Measurements from ENCODE around the gene BRD7. TPM values are rescaled to one million over a fixed set of nuclear protein-coding genes. Genes with fewer than 3 reads are reported as not detected.

BRD7 gene
- polyA plus RNA-seq, 3 donors = 11.4 to 33.0 (median 21.2) TPM

DNA sequence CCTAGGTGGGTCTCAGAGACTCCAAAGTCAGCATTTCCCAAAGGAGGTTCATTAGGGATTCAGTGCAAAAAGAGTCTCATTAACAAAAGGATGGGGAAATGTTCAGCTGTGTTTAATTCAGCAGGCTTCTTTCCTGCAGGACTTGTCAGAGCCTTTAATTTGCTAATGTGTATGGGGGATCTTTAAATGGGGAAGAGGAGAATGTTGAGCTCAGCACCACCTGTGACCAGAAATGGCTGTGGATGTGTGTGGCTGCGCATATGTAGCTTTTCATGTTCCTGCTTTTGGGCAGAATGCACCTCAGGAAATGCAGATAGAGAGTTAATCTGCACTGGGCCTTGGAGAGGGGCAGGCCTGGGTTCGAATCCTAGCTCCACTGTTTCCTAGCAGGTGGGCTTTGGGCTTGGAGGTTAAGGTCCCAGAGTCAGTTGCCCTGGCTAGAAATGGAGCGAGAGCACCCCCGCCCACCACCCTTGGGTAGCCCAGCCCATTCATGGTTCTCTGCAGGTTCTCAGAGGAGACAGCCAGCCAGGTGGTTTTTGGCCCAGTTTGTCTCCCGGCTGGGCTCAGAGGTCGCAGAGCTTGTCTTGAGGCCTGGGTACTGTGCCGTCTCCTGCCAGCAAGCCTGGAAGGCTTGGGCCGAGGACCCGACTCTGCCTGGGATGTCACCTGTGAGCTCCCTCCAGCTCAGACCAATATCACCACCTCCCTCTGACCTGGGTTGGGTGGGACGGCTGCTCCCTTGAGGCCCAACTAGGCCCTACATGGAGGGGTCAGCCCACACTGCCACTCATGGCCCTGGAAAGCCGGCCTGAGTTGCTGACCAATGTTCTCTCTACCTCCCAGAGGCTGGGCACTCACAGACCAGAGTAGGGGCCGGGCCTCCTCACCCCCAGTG, 93.1 kb downstream of the BRD7 start:
- Histone ChIP-seq H2AFZ (ENCODE audit: insufficient read depth, low read depth, low read length, poor library complexity, severe bottlenecking) (no peak overlapping the region), H3K9me3 (replicated peaks in 1 of 2; ENCODE audit: control insufficient read depth in 1 of 2, insufficient read depth in 1 of 2, low read length in 2 of 2) (no peaks in the 10 kb centered on the region), H3K4me1 (ENCODE audit: control insufficient read depth in 1 of 2, insufficient read depth in 2 of 2, low read length in 2 of 2) (peaks cover 95% of the 10 kb centered on the region in 2 donors), H4K20me1 (ENCODE audit: insufficient read depth, low read length) (peaks cover 8% of the 10 kb centered on the region), H3K4me2 (replicated peaks; ENCODE audit: extremely low read depth, low read length, poor library complexity, severe bottlenecking) (peak overlapping the region; percentile 97), H3K27me3 (ENCODE audit: control insufficient read depth in 2 of 2, insufficient read depth in 2 of 2, low read length in 2 of 2) (no peaks in the 10 kb centered on the region), H3K27ac (ENCODE audit: low read depth in 1 of 2, low read length in 2 of 2) (peak overlapping the region; percentile 93 to 97), H3K36me3 (replicated peaks in 1 of 2; ENCODE audit: control insufficient read depth in 1 of 2, insufficient read depth in 2 of 2, low read length in 2 of 2) (no peaks in the 10 kb centered on the region), H3K4me3 (replicated peaks in 1 of 3; ENCODE audit: low read depth in 2 of 3, low read length in 3 of 3) (peak overlapping the region; percentile 67 to 86 (median 68)), H3K79me2 (ENCODE audit: insufficient read depth, low read length) (peaks cover 99% of the 10 kb centered on the region), H3K9ac (ENCODE audit: insufficient read depth, low read length, poor library complexity, severe bottlenecking) (peak overlapping the region; percentile 86)
- 64% methylated on average over 10 of the region's 12 CpGs for WGBS (ENCODE audit: insufficient coverage)
- Mint-ChIP-seq H3K9me3 (peaks cover 0 to 4% (median 0%) of the 10 kb centered on the region in 7 donors), H3K4me3 (peak overlapping the region; percentile 99 to 100), H3K4me1 (peaks cover 91% of the 10 kb centered on the region), H3K36me3 (peaks cover 12 to 43% of the 10 kb centered on the region in 2 donors), H3K27ac (peak overlapping the region; percentile 98 to 100 (median 100)), H3K27me3 (ENCODE audit: low read depth in 3 of 3) (no peaks in the 10 kb centered on the region)
- TF ChIP-seq CTCF (IDR thresholded peaks at IDR 0.05) = no peak
- intact Hi-C loops (cut with micrococcal nuclease) = loop anchor here (5.0 to 10.0 kb wide), 3 partner anchors 181 to 467 kb away; partner anchors contain the start of genes CYLD (in 1 of the 2) and NOD2 (in 1 of the 2)
- DNase-seq = no peak

DNA sequence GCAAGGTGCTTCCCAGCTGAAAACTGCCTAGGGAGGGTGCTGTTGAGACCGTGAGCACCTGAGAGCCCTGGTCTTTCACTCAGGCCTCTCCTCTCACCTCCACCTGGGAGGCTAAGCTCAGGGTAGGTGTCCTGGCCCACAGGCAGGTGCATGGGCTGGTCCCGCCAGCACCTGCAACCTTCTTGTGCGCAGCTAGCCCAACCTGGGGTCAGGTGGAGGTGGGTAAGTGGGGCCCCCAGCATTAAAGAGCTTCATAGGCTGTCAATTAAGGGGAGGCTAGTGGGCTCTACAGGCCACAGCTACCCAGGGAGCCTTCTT, 93.7 kb downstream of the BRD7 start:
- Histone ChIP-seq H2AFZ (ENCODE audit: insufficient read depth, low read depth, low read length, poor library complexity, severe bottlenecking) (no peak overlapping the region), H3K4me2 (replicated peaks; ENCODE audit: extremely low read depth, low read length, poor library complexity, severe bottlenecking) (peak overlapping the region; percentile 97), H3K9ac (ENCODE audit: insufficient read depth, low read length, poor library complexity, severe bottlenecking) (peak overlapping the region; percentile 86)

More for the DNA sequence above, 93.7 kb downstream of the BRD7 start:
- peak overlapping the region; percentile 67 to 86 (median 68) for H3K4me3 ChIP-seq (replicated peaks in 1 of 3; ENCODE audit: low read depth in 2 of 3, low read length in 3 of 3)
- H3K27me3 ChIP-seq (ENCODE audit: control insufficient read depth in 2 of 2, insufficient read depth in 2 of 2, low read length in 2 of 2) = no peaks in the 10 kb centered on the region
- H3K4me1 ChIP-seq (ENCODE audit: control insufficient read depth in 1 of 2, insufficient read depth in 2 of 2, low read length in 2 of 2) = peaks cover 95% of the 10 kb centered on the region in 2 donors
- Mint-ChIP-seq H3K4me1 (peaks cover 91% of the 10 kb centered on the region), H3K27me3 (ENCODE audit: low read depth in 3 of 3) (no peaks in the 10 kb centered on the region), H3K4me3 (peak overlapping the region; percentile 99 to 100), H3K27ac (peak overlapping the region; percentile 98 to 100 (median 100)), H3K9me3 (peaks cover 0 to 4% (median 0%) of the 10 kb centered on the region in 7 donors), H3K36me3 (peaks cover 12 to 38% of the 10 kb centered on the region in 2 donors)
- no peaks in the 10 kb centered on the region for H3K9me3 ChIP-seq (replicated peaks in 1 of 2; ENCODE audit: control insufficient read depth in 1 of 2, insufficient read depth in 1 of 2, low read length in 2 of 2)
- TF ChIP-seq CTCF (IDR thresholded peaks at IDR 0.05) = no peak
- 100% methylated on average over 1 of the region's 3 CpGs for WGBS (ENCODE audit: insufficient coverage)
- peaks cover 8% of the 10 kb centered on the region for H4K20me1 ChIP-seq (ENCODE audit: insufficient read depth, low read length)
- DNase-seq = no peak
- intact Hi-C loops (cut with micrococcal nuclease) = loop anchor here (5.0 to 10.0 kb wide), 3 partner anchors 180 to 467 kb away; partner anchors contain the start of genes CYLD (in 1 of the 2) and NOD2 (in 1 of the 2)
- peaks cover 99% of the 10 kb centered on the region for H3K79me2 ChIP-seq (ENCODE audit: insufficient read depth, low read length)
- H3K27ac ChIP-seq (ENCODE audit: low read depth in 1 of 2, low read length in 2 of 2) = peak overlapping the region; percentile 93 to 97
- H3K36me3 ChIP-seq (replicated peaks in 1 of 2; ENCODE audit: control insufficient read depth in 1 of 2, insufficient read depth in 2 of 2, low read length in 2 of 2) = no peaks in the 10 kb centered on the region
